Activated T-cell treated with anti-CD3 and anti-CD28 coated beads, Interleukin-2, amount 50 U/mL, for 72 hours (primary cell): ENCODE results near the gene NPY4R. TPM values are rescaled to one million over a fixed set of nuclear protein-coding genes. Genes with fewer than 3 reads are reported as not detected.
"Not testable (repeated sequence)": the region's sequence is repeated elsewhere in the genome, so short reads cannot be mapped to it uniquely, and the experiment has no call there.

Experiments
- ATAC-seq, 2 donors: fragments of 150-1000 bp; cut with Tn5 transposase; replicated peaks in 1 of 2; 2 replicates each; pipeline ENCODE4 v1.10.0; 2021; ENCODE audit warnings: moderate library complexity in 2 of 2, mild to moderate bottlenecking in 1 of 2
- DNase-seq, 2 donors: peaks; one replicate each; pipeline ENCODE4 v3.0.0; 2021 to 2022; ENCODE audit warnings: mixed read lengths in 1 of 2
- H3K27ac Mint-ChIP-seq: one replicate; pipeline ENCODE4 v1.8.0; 2022; ENCODE audit warnings: mild to moderate bottlenecking, moderate library complexity, mixed read lengths
- H3K27me3 Mint-ChIP-seq: one replicate; pipeline ENCODE4 v1.8.0; 2022; ENCODE audit warnings: low read depth, mixed read lengths
- H3K36me3 Mint-ChIP-seq, 2 donors: one replicate each; pipeline ENCODE4 v1.8.0; 2022; ENCODE audit warnings: mixed read lengths in 2 of 2, mild to moderate bottlenecking in 1 of 2; ENCODE audit not compliant: insufficient read depth in 2 of 2
- H3K4me1 Mint-ChIP-seq: one replicate; pipeline ENCODE4 v1.8.0; 2022; ENCODE audit warnings: low read depth, mixed read lengths
- H3K4me3 Mint-ChIP-seq, 2 donors: one replicate each; pipeline ENCODE4 v1.8.0; 2022; ENCODE audit warnings: mild to moderate bottlenecking in 2 of 2, mixed read lengths in 2 of 2, moderate library complexity in 2 of 2
- H3K9me3 Mint-ChIP-seq, 2 donors: one replicate each; pipeline ENCODE4 v1.8.0; 2022; ENCODE audit warnings: mixed read lengths in 2 of 2
- total RNA-seq, 2 donors: library from RNA; stranded (reverse); gene quantifications; one replicate each; pipeline ENCODE4 v1.2.3, GENCODE V29; 2022

The NPY4R gene
- total RNA-seq, 2 donors from 2014 or later: not detected

DNA sequence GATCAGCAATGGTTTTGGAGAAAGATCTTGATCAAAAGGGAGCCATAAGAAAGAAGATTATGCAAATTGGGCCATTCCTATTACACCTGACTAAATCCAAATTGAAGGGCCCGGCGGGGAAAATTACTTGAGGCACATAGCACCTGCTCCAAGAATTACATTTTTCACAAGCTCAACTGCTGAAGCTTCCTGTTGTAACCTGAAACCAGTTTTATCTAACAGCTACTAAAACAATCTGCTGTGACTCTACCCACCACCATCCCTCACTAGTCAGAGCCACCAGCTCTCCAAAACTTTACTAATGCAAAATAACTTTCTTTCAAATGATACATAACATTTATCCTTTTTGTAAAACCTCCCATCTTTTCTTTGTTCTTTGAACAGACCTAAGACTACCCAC is 20.7 kb upstream of the NPY4R start:
- ATAC-seq, DNase-seq, H3K27me3 Mint-ChIP-seq, H3K36me3 Mint-ChIP-seq, H3K27ac Mint-ChIP-seq, H3K9me3 Mint-ChIP-seq, H3K4me3 Mint-ChIP-seq, H3K4me1 Mint-ChIP-seq: not testable (repeated sequence)

DNA sequence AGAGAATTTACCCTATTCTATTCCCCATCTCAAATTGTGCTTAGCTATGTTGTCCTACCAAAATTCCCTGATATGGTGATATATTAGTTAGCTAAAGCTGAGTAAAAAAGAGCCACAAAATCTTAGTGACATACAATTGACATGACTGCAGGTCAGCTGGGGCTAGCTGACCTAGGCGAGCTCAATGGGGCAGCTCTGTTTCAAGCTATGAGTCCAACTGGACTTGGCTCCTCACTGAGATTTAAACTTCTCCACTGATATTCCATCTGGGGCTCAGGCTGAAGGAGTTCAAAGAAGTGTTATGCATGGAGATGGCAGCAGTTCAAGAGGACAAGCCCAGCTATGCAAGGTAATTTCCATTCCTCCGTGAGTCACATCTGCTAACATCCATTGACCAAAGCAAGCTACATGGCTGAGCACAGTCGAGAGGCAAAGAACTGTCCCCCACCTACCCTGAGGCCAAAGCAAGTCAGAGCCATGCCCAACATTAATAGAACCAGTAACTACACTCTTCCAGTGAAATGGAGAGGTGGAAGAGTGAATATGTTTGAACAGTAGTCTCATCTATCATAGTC is 9.1 kb upstream of the NPY4R start:
- H3K27ac Mint-ChIP-seq, H3K4me3 Mint-ChIP-seq, ATAC-seq, H3K27me3 Mint-ChIP-seq, H3K4me1 Mint-ChIP-seq, H3K36me3 Mint-ChIP-seq, DNase-seq, H3K9me3 Mint-ChIP-seq: not testable (repeated sequence)

DNA sequence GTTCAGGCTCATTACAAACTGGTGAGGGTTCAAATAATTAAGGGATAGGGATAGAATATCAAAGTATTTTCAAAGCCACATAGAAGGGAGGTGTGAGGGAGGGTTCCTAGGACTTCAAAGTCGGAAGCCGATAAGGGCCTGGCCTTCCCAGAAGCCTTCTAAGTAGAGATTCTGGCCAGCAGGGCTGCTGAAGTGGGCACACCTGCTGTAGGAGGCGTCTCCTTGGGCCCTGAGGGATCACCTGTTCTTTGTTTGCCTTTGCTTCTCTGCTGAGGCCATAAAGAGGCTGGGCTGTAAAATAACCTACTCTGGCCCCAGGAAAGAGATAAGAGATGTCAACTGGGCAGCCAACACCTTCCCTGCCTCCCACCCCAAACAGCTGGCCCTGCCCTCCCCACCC is 8.0 kb upstream of the NPY4R start:
- not testable (repeated sequence) for H3K9me3 Mint-ChIP-seq, DNase-seq, H3K4me3 Mint-ChIP-seq, H3K36me3 Mint-ChIP-seq, H3K4me1 Mint-ChIP-seq, H3K27ac Mint-ChIP-seq, ATAC-seq, H3K27me3 Mint-ChIP-seq

DNA sequence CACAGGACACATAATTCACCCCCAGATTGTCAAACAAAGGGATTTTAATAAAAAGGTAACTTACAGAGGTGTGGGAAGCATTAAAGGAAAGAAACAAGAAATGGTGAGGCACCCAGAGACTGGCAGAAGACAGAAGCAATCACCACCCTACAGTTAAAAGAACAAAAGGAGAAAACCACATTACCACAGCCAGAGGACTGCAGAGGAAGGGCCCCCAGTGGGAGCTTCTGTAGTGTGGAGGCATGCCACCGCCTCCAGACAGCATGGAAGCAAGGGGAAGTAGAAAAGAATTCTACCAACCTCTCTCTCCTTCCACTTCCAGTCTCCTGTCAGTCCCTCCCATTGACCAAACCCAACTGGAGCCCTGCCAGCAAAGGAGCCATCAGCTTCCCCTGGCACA is 4.4 kb upstream of the NPY4R start:
- H3K4me1 Mint-ChIP-seq, DNase-seq, H3K27ac Mint-ChIP-seq, H3K36me3 Mint-ChIP-seq, ATAC-seq, H3K27me3 Mint-ChIP-seq, H3K4me3 Mint-ChIP-seq, H3K9me3 Mint-ChIP-seq: not testable (repeated sequence)

DNA sequence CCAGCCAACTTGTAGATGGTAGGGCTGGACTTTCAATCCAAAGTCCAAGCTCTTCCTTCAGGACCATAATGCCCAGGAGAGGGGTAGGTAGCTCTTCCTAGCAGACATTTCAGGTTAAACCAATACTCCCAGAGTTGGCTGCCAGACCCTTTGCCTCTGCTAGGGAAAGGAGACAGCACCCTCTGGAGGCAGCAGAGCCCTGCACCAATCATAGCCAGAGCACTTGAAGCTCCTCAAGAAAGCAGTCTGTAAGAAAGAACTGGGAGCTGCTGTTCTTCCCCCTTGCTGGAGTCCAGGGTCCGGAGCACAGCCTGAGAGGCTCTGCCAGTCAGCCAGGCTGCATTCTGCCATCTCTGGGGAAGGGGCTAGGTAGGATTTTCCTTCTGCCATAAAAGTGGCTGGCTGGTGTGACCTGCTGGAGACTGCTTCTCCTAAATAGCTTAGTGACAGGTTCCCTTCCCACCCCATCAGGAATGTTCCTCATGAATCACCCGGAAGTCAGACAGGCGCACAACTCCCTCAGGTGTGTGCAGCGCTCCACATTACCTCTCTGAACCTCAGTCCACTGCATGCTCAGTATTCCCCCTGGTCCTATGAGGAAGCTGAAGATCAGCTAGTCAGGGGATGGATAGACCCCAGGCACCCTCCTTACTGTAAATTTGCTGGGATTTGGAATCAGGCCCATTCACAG is 2.5 kb upstream of the NPY4R start:
- not testable (repeated sequence) for DNase-seq, H3K27ac Mint-ChIP-seq, H3K9me3 Mint-ChIP-seq, H3K27me3 Mint-ChIP-seq, H3K36me3 Mint-ChIP-seq, H3K4me3 Mint-ChIP-seq, H3K4me1 Mint-ChIP-seq, ATAC-seq

DNA sequence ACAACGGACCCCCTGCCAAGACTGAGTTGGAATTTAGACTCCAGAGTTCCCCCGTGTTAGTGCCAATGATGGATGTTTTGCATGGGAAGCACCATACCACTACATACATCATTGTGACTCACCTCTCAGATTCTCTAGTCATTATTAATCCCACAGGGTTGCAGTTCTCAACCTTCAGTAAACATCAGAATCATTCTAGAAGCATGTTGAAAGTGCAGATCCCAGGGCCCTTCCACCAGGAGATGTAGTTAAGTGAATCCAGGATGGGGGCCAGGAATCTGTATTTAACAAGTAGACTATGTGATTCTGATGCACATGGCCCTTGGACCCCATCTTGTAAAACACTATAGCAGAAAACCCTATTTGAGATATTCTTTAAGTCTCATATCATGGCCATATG is 2.1 kb downstream of the NPY4R start:
- H3K36me3 Mint-ChIP-seq: not testable (repeated sequence)

DNA sequence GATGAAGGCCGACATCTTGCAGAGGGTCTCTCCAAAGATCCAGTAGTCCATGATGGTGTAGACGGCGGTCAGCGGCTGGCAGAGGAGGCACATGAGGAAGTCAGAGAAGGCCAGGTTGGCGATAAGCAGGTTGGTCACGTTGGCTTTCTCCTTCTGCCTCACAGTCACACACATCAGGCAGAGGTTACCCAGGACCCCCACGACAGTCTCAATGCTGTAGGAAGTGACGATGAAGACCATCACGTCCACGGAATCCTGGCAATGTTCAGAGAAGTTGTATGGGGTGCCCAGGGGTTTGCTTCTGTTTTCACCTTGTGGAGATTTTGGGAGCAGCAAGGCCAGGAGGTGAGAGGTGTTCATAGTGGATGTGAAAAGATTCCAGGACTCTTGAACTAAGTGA is 3.5 kb downstream of the NPY4R start:
- H3K4me3 Mint-ChIP-seq, H3K27me3 Mint-ChIP-seq, H3K4me1 Mint-ChIP-seq, H3K36me3 Mint-ChIP-seq, H3K9me3 Mint-ChIP-seq, DNase-seq, ATAC-seq, H3K27ac Mint-ChIP-seq: not testable (repeated sequence)

More for the DNA sequence above, 2.1 kb downstream of the NPY4R start:
- H3K27me3 Mint-ChIP-seq, DNase-seq, H3K4me3 Mint-ChIP-seq, H3K27ac Mint-ChIP-seq, ATAC-seq, H3K4me1 Mint-ChIP-seq, H3K9me3 Mint-ChIP-seq: not testable (repeated sequence)

DNA sequence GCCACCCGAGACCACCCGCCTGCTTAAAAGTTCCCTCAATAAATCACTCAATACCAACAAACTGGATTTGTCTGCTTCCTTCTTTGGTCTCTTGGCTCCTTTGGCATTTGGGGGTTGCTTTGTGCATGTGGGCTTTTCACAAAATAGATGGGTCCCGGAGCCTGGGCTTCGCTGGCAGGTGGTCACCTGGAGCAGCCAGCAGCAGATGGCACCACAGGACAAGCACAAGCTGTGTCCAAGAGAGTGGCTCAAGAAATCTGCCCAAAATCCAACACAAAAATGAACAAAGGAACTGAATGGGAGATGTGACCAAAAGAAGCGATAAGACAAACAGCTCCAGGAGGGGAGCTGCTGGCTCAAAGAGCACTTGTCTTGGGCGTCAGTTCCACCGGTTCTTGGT is 6.2 kb downstream of the NPY4R start:
- not testable (repeated sequence) for H3K9me3 Mint-ChIP-seq, H3K27ac Mint-ChIP-seq, H3K4me3 Mint-ChIP-seq, H3K4me1 Mint-ChIP-seq, H3K36me3 Mint-ChIP-seq, H3K27me3 Mint-ChIP-seq, ATAC-seq, DNase-seq

DNA sequence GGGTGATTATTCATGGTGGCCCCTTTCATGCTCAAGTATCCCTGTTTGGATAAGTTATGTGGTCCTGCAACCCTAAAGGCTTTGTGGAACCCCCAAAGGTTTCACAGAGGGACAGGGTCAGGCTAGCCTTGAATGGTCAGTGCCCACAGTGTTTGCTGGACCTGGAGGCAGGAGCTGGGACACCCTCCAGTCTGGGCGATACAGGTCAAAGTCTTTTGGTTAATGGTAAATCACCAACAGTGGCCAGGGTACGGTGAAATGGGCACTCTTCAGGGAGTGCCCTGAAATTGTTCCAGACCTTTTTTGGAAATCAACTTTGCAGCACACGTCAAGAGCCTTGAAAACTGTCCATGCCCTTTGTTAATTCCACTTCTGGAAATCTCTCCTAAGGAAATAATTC is 8.7 kb downstream of the NPY4R start:
- ATAC-seq, H3K27ac Mint-ChIP-seq, H3K9me3 Mint-ChIP-seq, H3K4me1 Mint-ChIP-seq, H3K4me3 Mint-ChIP-seq, H3K36me3 Mint-ChIP-seq, H3K27me3 Mint-ChIP-seq, DNase-seq: not testable (repeated sequence)

DNA sequence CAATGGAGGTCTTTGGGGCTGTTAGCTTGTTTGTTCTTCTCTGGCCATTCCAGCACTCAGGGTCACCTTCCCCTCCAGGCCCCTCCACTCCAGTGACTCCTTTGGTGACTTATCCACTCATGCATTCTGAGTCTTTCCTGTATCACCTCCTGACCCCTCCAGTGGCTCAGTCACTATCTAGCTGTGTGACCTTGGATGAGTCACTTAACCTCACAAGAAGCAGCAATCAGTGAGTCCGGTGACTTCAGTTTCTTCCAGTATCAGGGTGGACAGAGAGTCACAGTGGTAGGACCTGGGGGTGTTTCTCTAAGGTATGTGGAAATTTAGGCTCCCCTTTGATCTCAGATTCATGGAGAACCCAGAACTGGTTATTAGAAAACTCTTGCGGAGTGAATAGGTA is 9.8 kb downstream of the NPY4R start:
- H3K27ac Mint-ChIP-seq, DNase-seq, H3K9me3 Mint-ChIP-seq, H3K4me1 Mint-ChIP-seq, ATAC-seq, H3K36me3 Mint-ChIP-seq, H3K4me3 Mint-ChIP-seq, H3K27me3 Mint-ChIP-seq: not testable (repeated sequence)

DNA sequence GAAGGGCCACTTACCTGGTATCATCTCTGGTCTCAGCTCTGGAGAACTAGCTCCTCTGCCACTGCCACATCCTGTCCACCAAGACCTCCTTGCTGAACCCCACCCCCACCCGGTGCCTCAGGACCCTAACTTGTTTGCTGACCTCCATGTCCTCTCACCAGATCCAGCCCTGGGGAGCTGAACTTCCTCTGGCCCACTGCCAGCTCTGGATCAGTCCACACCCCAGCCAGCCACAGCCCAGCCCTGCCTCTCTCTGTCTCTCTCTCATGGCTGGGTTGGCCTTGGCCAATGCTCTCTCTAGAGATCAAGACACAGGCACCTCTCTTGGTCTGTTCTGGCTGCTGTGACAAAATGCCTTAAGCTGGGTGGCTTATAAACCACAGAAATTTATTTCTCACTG is 14.4 kb downstream of the NPY4R start:
- H3K4me1 Mint-ChIP-seq, ATAC-seq, H3K4me3 Mint-ChIP-seq, H3K27me3 Mint-ChIP-seq, H3K36me3 Mint-ChIP-seq, DNase-seq, H3K9me3 Mint-ChIP-seq, H3K27ac Mint-ChIP-seq: not testable (repeated sequence)

DNA sequence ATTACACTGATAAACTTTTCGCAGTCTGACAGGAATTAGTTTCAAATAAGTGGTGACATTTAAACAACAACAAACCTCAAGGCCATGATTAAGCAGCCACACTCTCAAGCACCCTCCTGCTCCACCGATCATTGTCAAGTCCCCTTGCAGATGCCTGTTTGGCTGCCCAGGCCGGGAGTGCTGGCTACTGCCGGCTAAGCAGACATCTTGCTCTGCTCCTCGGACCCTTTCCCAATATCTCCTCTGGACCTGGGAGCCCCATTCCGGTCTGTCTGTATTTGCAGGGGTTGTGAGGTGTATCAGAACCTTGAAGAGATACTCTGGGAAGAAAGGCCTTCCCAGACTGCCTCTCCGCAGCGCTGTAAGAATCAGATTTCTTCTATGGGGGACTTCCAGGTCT is 14.9 kb downstream of the NPY4R start:
- H3K27ac Mint-ChIP-seq, H3K4me1 Mint-ChIP-seq, H3K9me3 Mint-ChIP-seq, H3K27me3 Mint-ChIP-seq, DNase-seq, H3K36me3 Mint-ChIP-seq, ATAC-seq, H3K4me3 Mint-ChIP-seq: not testable (repeated sequence)

DNA sequence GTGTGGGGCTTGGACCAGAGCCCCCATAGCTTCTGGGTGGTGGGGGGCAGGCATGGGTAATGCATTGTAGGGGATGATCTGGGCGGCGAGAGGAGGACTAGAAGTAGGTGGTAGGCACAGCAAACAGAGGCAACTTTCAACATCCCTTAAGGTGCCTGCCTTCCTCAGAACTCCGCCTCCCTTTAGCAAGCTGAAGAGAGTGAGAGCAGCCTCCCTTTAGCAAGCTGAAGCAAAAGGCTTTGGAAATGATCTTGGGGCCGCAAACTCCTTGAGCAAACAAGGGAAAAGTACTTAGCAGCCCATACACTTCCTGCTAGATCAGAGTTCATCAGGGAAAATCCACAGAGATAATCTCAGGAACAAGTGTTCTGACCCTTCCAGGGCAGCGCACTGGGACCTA is 18.3 kb downstream of the NPY4R start:
- H3K4me1 Mint-ChIP-seq, H3K27ac Mint-ChIP-seq, H3K27me3 Mint-ChIP-seq, H3K4me3 Mint-ChIP-seq, ATAC-seq, H3K9me3 Mint-ChIP-seq, DNase-seq, H3K36me3 Mint-ChIP-seq: not testable (repeated sequence)
